Gastrocnemius medialis (tissue), 4 donors: ENCODE results near the gene LMAN2L.

ENCODE experiments used
- POLR2A ChIP-seq, 2 donors: fragments of 450-650 bp; IDR thresholded peaks; one replicate each; pipeline ENCODE4 v1.6.1; 2017; ENCODE audit warnings: antibody characterized with exemption in 2 of 2, mild to moderate bottlenecking in 2 of 2, moderate library complexity in 2 of 2
- TF ChIP-seq, protein P1 (sequence below), 5 experiments: fragments of 450-650 bp in 3 of 5; fragments of 200-600 bp in 2 of 5; sonication (generic) in 2 of 5; IDR thresholded peaks in 4 of 5; conservative IDR thresholded peaks in 1 of 5; 1 replicate in 4 of 5; 2 replicates in 1 of 5; pipeline ENCODE4 v1.5.1; 2016 to 2019; ENCODE audit warnings: antibody characterized with exemption in 5 of 5, mild to moderate bottlenecking in 3 of 5, moderate library complexity in 3 of 5

DNA sequence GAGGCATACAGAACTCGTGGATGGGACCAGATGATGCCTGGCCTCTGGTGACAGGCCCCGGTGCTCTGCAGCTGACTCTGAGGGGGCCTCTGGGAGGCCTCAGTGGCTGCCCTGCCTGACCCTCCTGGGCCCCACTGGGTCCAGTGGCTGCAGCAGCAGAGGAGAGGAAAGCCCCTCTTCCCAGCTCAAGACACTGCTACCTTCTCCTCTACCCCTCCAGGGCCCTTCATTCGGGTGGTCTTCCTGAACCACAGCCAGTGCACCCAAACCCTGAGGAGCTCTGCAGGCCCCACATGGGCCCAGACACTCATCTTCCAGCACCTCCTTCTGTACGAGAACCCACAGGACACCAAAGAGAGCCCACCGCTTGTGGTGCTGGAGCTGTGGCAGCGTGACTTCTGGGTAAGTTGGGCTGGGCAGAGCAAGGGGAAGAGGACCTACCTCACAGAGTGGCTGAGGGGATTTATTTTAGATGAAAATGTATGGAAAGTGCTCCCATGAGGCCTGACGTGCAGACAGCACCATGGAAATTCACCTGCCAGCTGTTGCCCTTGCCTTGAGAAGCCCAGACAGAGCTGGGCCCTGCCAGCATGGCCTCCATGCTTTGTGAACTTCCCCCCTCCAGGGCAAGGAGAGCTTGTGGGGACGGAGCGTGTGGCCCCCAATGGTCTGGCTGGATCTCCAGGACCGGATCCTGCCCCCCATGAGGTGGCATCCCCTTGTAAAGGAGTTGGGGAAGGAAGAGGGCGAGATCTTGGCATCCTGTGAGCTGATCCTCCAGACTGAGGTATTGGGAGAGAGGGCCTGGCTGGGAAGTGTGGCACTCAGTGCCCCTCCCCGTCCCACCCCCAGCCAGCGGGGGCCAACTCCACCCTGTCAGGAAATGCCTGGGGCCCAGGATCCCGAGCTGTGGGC, 46.3 kb downstream of the LMAN2L start:
- TF ChIP-seq, protein P1, sequence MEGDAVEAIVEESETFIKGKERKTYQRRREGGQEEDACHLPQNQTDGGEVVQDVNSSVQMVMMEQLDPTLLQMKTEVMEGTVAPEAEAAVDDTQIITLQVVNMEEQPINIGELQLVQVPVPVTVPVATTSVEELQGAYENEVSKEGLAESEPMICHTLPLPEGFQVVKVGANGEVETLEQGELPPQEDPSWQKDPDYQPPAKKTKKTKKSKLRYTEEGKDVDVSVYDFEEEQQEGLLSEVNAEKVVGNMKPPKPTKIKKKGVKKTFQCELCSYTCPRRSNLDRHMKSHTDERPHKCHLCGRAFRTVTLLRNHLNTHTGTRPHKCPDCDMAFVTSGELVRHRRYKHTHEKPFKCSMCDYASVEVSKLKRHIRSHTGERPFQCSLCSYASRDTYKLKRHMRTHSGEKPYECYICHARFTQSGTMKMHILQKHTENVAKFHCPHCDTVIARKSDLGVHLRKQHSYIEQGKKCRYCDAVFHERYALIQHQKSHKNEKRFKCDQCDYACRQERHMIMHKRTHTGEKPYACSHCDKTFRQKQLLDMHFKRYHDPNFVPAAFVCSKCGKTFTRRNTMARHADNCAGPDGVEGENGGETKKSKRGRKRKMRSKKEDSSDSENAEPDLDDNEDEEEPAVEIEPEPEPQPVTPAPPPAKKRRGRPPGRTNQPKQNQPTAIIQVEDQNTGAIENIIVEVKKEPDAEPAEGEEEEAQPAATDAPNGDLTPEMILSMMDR (IDR thresholded peaks at IDR 0.05 in 4 of 5, conservative IDR thresholded peaks at IDR 0.05 in 1 of 5) = no peak
- TF ChIP-seq POLR2A (IDR thresholded peaks at IDR 0.05) = no peak
